Regular cardiac myocyte (primary cell): ENCODE results near the gene C14orf39. TPM values are rescaled to one million over a fixed set of nuclear protein-coding genes. Genes with fewer than 3 reads are reported as not detected.

Source experiments
- total RNA-seq: library from RNA; depleted of rRNA; stranded (reverse); fragments of >200 nt; gene quantifications from 2 replicates; pipeline ENCODE4 v1.2.3, GENCODE V29; 2014

C14orf39 gene
- total RNA-seq: not detected in 2 replicates

GRCh38 chr14:60485598-60486251 is at the start of gene C14orf39:
C14orf39 (minus strand) TSS chr14:60486063; CDS start chr14:60485078, 985 bp downstream.

GRCh38 chr14:60508707-60509437 is 23.0 kb upstream of the C14orf39 start, which contains the start of gene SIX6:
SIX6 (plus strand) TSS chr14:60509146; CDS start chr14:60509399, 253 bp downstream.

Other genes with a start within 250 kb of the C14orf39 start
- gene PPM1A, start 236.8 kb downstream of the C14orf39 start, total RNA-seq: 22.6 and 32.6 TPM in 2 replicates
- not detected in 2 replicates for gene SIX6, start 23.1 kb upstream of the C14orf39 start, total RNA-seq
- 0.38 and 0.56 TPM in 2 replicates for gene SIX1, start 163.4 kb upstream of the C14orf39 start, total RNA-seq
- gene SIX4, start 238.3 kb upstream of the C14orf39 start, total RNA-seq: 8.1 and 9.6 TPM in 2 replicates
- 65.7 and 68.6 TPM in 2 replicates for gene MNAT1, start 248.7 kb upstream of the C14orf39 start, total RNA-seq